Fibroblast of the aortic adventitia (primary cell): Measurements from ENCODE around the gene TPST2. TPM values are rescaled to one million over a fixed set of nuclear protein-coding genes. Genes with fewer than 3 reads are reported as not detected.

Experiments
- DNase-seq: peaks from one replicate; pipeline ENCODE4 v3.0.0-alpha.2; 2010; ENCODE audit warnings: low read depth
- H3K4me3 ChIP-seq: 2 replicates; pipeline ENCODE4 v1.5.1; 2011; ENCODE audit warnings: low read depth, mild to moderate bottlenecking, control low read depth, low read length, moderate library complexity
- CTCF ChIP-seq: IDR thresholded peaks from 2 replicates; pipeline ENCODE4 v1.5.1; 2011; ENCODE audit warnings: mild to moderate bottlenecking, low read length, control low read depth, inconsistent platforms; ENCODE audit not compliant: insufficient read depth
- total RNA-seq: library from RNA; depleted of rRNA; stranded (reverse); fragments of >200 nt; gene quantifications from 2 replicates; pipeline ENCODE4 v1.2.3, GENCODE V29; 2012; ENCODE audit warnings: low replicate concordance

TPST2 gene
- total RNA-seq, 1 donor = 15.5 TPM

DNA sequence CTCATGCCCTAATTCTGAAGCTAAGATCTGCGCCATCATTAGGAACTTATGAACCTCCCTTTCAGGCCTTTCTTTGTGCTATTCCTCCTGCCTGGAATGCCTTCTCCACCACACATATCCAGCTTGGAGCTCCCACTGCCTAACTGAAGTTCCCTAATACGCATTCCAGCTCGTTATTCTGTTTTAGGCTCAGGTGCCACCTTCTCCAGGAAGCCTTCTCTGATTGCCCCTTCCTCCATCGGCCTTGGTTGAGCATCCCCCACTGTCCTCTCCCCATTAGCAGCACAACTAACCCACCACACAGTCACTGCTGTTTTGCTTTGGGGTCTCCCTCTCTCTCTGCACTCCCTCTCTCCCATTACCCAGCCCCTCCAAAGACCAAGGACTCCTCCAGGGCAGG lies 22.7 kb upstream of the TPST2 start:
- TF ChIP-seq CTCF = no peak
- no peak for DNase-seq
- no peak overlapping the region for H3K4me3 ChIP-seq

DNA sequence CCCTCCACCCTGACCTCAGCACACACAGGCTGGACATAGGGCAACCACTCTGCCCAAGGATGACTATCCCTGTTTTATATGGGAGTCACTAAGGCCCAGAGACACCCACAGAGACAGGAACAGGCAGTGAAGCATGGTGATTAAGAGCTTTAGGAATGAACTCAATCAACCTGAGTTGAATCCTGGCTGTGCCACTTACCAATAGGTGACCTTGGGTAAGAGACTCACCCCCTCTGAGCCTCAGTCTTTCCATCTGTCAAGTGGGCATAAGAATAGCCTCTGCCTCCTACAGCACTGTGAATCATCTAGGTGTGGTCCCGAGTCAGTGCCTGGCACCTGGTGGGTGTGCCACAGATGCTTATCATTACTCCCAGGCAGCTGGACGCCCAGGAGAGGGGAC lies 21.1 kb upstream of the TPST2 start:
- TF ChIP-seq CTCF = no peak
- H3K4me3 ChIP-seq = no peak overlapping the region
- DNase-seq = no peak

GRCh38 chr22:26610072-26610958 lies 20.4 kb upstream of the TPST2 start:
- H3K4me3 ChIP-seq = no peak overlapping the region
- TF ChIP-seq CTCF = no peak
- peak; percentile 83 for DNase-seq

DNA sequence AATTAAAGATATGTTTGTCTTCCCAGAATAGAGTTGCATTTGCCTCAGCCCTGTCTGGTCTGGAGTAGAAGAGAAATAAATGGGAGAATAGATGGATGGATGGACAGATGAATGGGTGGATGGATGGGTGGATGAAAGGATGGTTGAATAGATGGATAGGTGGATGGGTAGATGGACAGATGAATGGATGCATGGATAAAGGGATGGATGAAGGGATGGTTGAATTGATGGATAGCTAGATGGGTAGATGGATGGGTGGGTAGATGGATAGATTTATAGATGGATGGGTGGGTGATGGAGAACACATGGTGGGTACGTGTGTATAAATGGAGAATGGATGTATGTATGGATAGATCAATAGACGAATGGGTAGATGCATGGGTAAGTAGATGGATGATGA lies 19.4 kb upstream of the TPST2 start:
- TF ChIP-seq CTCF = no peak
- no peak for DNase-seq
- no peak overlapping the region for H3K4me3 ChIP-seq

GRCh38 chr22:26608129-26608528 lies 18.2 kb upstream of the TPST2 start:
- no peak for TF ChIP-seq CTCF
- no peak overlapping the region for H3K4me3 ChIP-seq
- no peak for DNase-seq

- TF ChIP-seq CTCF = no peak
- H3K4me3 ChIP-seq = no peak overlapping the region
- peak; percentile 46 for DNase-seq
These were observed 16.7 kb upstream of the TPST2 start for GRCh38 chr22:26606611-26607010.
